Effector memory CD8-positive, alpha-beta T cell (primary cell): Measurements from ENCODE around the gene DNAH5.

ENCODE experiments used
- ATAC-seq: fragments of 150-1000 bp; cut with Tn5 transposase; replicated peaks from 2 replicates; pipeline ENCODE4 v1.10.0; 2021; ENCODE audit warnings: mild to moderate bottlenecking, moderate library complexity
- DNase-seq, 3 experiments: peaks; one replicate each; pipeline ENCODE4 v3.0.0; 2021
- H3K27ac Mint-ChIP-seq, 2 donors: one replicate each; pipeline ENCODE4 v1.8.0; 2022; ENCODE audit warnings: mild to moderate bottlenecking in 2 of 2, mixed read lengths in 2 of 2, moderate library complexity in 2 of 2
- H3K27me3 Mint-ChIP-seq, 2 donors: one replicate each; pipeline ENCODE4 v1.8.0; 2022; ENCODE audit warnings: mixed read lengths in 2 of 2
- H3K36me3 Mint-ChIP-seq: one replicate; pipeline ENCODE4 v1.8.0; 2022; ENCODE audit warnings: mild to moderate bottlenecking, moderate library complexity, mixed read lengths; ENCODE audit not compliant: insufficient read depth
- H3K4me1 Mint-ChIP-seq, 2 donors: one replicate each; pipeline ENCODE4 v1.8.0; 2022; ENCODE audit warnings: low read depth in 2 of 2, mixed read lengths in 2 of 2
- H3K4me3 Mint-ChIP-seq, 2 donors: one replicate each; pipeline ENCODE4 v1.8.0; 2022; ENCODE audit warnings: mild to moderate bottlenecking in 2 of 2, mixed read lengths in 2 of 2, moderate library complexity in 2 of 2
- H3K9me3 Mint-ChIP-seq, 2 donors: one replicate each; pipeline ENCODE4 v1.8.0; 2022; ENCODE audit warnings: mixed read lengths in 2 of 2

DNAH5 gene

GRCh38 chr5:13780081-13780480, 164.4 kb downstream of the DNAH5 start:
- H3K27ac Mint-ChIP-seq, result no peak overlapping the region
- H3K4me3 Mint-ChIP-seq, result no peak overlapping the region
- ATAC-seq (no peak), DNase-seq (no peak)
- no peaks in the 10 kb centered on the region for H3K36me3 Mint-ChIP-seq
- H3K27me3 Mint-ChIP-seq, result no peaks in the 10 kb centered on the region
- H3K4me1 Mint-ChIP-seq, result no peaks in the 10 kb centered on the region
- peaks cover 7 to 12% of the 10 kb centered on the region in 2 donors for H3K9me3 Mint-ChIP-seq

DNA sequence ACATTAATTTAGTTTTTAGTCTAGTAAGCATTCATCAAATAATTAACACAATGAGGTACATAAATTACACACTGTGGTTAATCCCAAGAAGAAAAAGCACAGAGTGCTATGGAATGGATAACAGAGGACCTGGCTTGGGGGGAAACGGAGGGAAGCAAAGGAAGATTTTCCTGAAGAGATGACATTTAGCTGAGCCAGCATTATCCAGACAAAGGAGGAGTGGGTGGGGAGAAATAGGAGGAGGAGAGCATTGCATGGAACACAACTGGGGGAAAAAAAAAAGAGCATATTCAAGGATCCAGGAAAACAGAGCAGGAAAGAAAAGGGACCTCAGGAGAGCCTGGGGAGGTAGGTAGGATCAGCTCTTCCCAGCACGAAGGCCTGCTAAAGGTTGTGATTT, 170.8 kb downstream of the DNAH5 start:
- no peaks in the 10 kb centered on the region for H3K36me3 Mint-ChIP-seq
- no peaks in the 10 kb centered on the region for H3K27me3 Mint-ChIP-seq
- H3K4me1 Mint-ChIP-seq, result no peaks in the 10 kb centered on the region
- ATAC-seq (no peak), DNase-seq (no peak)
- peaks cover 8 to 17% of the 10 kb centered on the region in 2 donors for H3K9me3 Mint-ChIP-seq
- no peak overlapping the region for H3K27ac Mint-ChIP-seq
- no peak overlapping the region for H3K4me3 Mint-ChIP-seq

GRCh38 chr5:13771011-13771571, 173.4 kb downstream of the DNAH5 start:
- no peak for ATAC-seq
- H3K27ac Mint-ChIP-seq, result no peak overlapping the region
- no peaks in the 10 kb centered on the region for H3K27me3 Mint-ChIP-seq
- no peaks in the 10 kb centered on the region for H3K36me3 Mint-ChIP-seq
- H3K4me3 Mint-ChIP-seq, result no peak overlapping the region
- peaks cover 5 to 17% of the 10 kb centered on the region in 2 donors for H3K9me3 Mint-ChIP-seq
- no peak for DNase-seq
- H3K4me1 Mint-ChIP-seq, result no peaks in the 10 kb centered on the region

- H3K4me3 Mint-ChIP-seq, result no peak overlapping the region
- DNase-seq (no peak), ATAC-seq (no peak)
- no peaks in the 10 kb centered on the region for H3K9me3 Mint-ChIP-seq
- no peaks in the 10 kb centered on the region for H3K27me3 Mint-ChIP-seq
- H3K36me3 Mint-ChIP-seq, result no peaks in the 10 kb centered on the region
- no peak overlapping the region for H3K27ac Mint-ChIP-seq
- H3K4me1 Mint-ChIP-seq, result no peaks in the 10 kb centered on the region
Measured at GRCh38 chr5:13766236-13766635, 178.3 kb downstream of the DNAH5 start.

DNA sequence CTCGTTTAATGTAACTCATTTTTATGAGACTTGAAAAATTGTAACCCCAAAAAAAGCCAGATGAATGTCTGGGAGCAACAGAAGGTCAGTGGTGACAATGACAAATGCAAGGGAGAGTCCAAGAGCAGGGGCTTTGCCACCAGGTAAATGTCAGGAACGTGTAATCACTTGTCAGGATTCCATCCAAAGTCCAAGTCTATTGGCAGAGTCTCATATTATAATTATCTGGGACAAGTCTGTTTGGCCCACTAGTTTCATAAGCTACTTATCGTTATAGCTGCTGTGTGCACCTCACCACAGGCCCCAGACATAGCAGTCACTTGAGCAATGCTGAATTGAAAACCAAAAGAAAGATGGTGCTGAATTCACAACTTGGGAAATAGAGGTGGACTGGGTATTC, 180.8 kb downstream of the DNAH5 start:
- H3K4me3 Mint-ChIP-seq, result no peak overlapping the region
- H3K36me3 Mint-ChIP-seq, result no peaks in the 10 kb centered on the region
- H3K4me1 Mint-ChIP-seq, result no peaks in the 10 kb centered on the region
- DNase-seq (no peak), ATAC-seq (no peak)
- H3K27me3 Mint-ChIP-seq, result no peaks in the 10 kb centered on the region
- H3K27ac Mint-ChIP-seq, result no peak overlapping the region
- peaks cover 0 to 4% of the 10 kb centered on the region in 2 donors for H3K9me3 Mint-ChIP-seq

GRCh38 chr5:13749766-13750165, 194.7 kb downstream of the DNAH5 start:
- no peaks in the 10 kb centered on the region for H3K27me3 Mint-ChIP-seq
- H3K4me3 Mint-ChIP-seq, result no peak overlapping the region
- H3K27ac Mint-ChIP-seq, result no peak overlapping the region
- no peak for DNase-seq
- H3K36me3 Mint-ChIP-seq, result no peaks in the 10 kb centered on the region
- ATAC-seq, result no peak
- H3K4me1 Mint-ChIP-seq, result no peaks in the 10 kb centered on the region
- H3K9me3 Mint-ChIP-seq, result no peaks in the 10 kb centered on the region

- Mint-ChIP-seq H3K4me1 (no peaks in the 10 kb centered on the region), H3K36me3 (no peaks in the 10 kb centered on the region), H3K9me3 (peaks cover 3 to 10% of the 10 kb centered on the region in 2 donors), H3K4me3 (no peak overlapping the region), H3K27ac (no peak overlapping the region), H3K27me3 (no peaks in the 10 kb centered on the region)
- DNase-seq, result no peak
- ATAC-seq, result no peak
Measured at GRCh38 chr5:13746026-13746425, 198.5 kb downstream of the DNAH5 start.

DNA sequence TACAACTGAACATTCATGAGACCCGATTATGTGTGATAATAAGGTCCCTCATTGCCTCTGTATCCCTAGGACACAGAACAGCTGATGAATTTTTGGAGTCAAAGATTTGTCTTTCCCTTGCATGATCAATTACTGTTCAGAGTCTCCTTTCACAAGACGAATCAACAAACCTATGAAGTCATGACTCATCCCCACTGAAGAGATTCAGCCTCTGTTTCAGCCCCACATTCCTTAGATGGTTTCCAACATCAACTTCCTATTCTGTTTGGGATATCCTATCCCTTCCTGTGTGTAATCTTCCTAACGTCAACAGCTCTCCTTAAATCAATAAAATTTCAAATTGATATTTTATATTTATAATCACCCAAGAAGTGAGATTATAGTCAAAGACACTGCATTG, 199.0 kb downstream of the DNAH5 start:
- no peak for ATAC-seq
- Mint-ChIP-seq H3K9me3 (peaks cover 3 to 12% of the 10 kb centered on the region in 2 donors), H3K27me3 (no peaks in the 10 kb centered on the region), H3K36me3 (no peaks in the 10 kb centered on the region), H3K27ac (no peak overlapping the region), H3K4me3 (no peak overlapping the region), H3K4me1 (no peaks in the 10 kb centered on the region)
- DNase-seq, result no peak

- ATAC-seq (no peak), DNase-seq (no peak)
- H3K4me3 Mint-ChIP-seq, result no peak overlapping the region
- H3K4me1 Mint-ChIP-seq, result no peaks in the 10 kb centered on the region
- H3K27me3 Mint-ChIP-seq, result no peaks in the 10 kb centered on the region
- H3K9me3 Mint-ChIP-seq, result peaks cover 3 to 26% of the 10 kb centered on the region in 2 donors
- H3K27ac Mint-ChIP-seq, result no peak overlapping the region
- no peaks in the 10 kb centered on the region for H3K36me3 Mint-ChIP-seq
Measured at GRCh38 chr5:13740471-13740870, 204.0 kb downstream of the DNAH5 start.

- H3K27ac Mint-ChIP-seq, result no peak overlapping the region
Measured at GRCh38 chr5:13739479-13739878, 205.0 kb downstream of the DNAH5 start.

DNA sequence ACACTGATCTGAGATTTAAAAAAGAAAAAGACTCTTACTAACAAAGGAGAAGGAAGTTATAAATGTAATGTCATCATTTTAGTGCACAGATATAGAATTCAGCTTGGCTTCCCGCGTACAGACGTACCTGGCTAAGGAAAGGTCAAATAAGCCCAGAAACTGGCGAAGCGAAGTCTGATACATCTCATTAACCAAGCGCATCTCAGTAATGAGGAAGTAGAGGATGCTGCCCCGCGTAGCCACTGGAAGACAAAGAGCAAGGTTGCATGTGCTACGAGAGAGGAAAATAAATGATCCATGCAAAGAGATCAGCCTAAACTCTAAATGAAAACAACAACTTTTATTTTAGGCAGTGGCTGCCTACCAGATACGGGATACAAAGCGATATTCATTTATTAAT, 208.8 kb downstream of the DNAH5 start:
- DNase-seq (no peak), ATAC-seq (no peak)
- Mint-ChIP-seq H3K27ac (no peak overlapping the region), H3K27me3 (no peaks in the 10 kb centered on the region), H3K9me3 (peaks cover 3 to 25% of the 10 kb centered on the region in 2 donors), H3K4me3 (no peak overlapping the region), H3K36me3 (peaks cover 5% of the 10 kb centered on the region), H3K4me1 (no peaks in the 10 kb centered on the region)

More at GRCh38 chr5:13739479-13739878, 205.0 kb downstream of the DNAH5 start:
- H3K36me3 Mint-ChIP-seq, result peaks cover 3% of the 10 kb centered on the region
- no peak for ATAC-seq
- no peak for DNase-seq
- no peaks in the 10 kb centered on the region for H3K27me3 Mint-ChIP-seq
- H3K9me3 Mint-ChIP-seq, result peaks cover 5 to 33% of the 10 kb centered on the region in 2 donors
- no peaks in the 10 kb centered on the region for H3K4me1 Mint-ChIP-seq
- no peak overlapping the region for H3K4me3 Mint-ChIP-seq

- no peaks in the 10 kb centered on the region for H3K27me3 Mint-ChIP-seq
- no peak overlapping the region for H3K4me3 Mint-ChIP-seq
- peaks cover 5% of the 10 kb centered on the region for H3K36me3 Mint-ChIP-seq
- H3K27ac Mint-ChIP-seq, result no peak overlapping the region
- no peak for ATAC-seq
- DNase-seq, result no peak
- no peaks in the 10 kb centered on the region for H3K4me1 Mint-ChIP-seq
- peaks cover 3 to 14% of the 10 kb centered on the region in 2 donors for H3K9me3 Mint-ChIP-seq
Measured at GRCh38 chr5:13731121-13731628, 213.3 kb downstream of the DNAH5 start.

GRCh38 chr5:13708906-13709305, 235.6 kb downstream of the DNAH5 start:
- H3K27me3 Mint-ChIP-seq, result no peaks in the 10 kb centered on the region
- H3K27ac Mint-ChIP-seq, result no peak overlapping the region
- no peak for ATAC-seq
- no peaks in the 10 kb centered on the region for H3K4me1 Mint-ChIP-seq
- H3K9me3 Mint-ChIP-seq, result peaks cover 7 to 28% of the 10 kb centered on the region in 2 donors
- DNase-seq, result no peak
- no peak overlapping the region for H3K4me3 Mint-ChIP-seq
- no peaks in the 10 kb centered on the region for H3K36me3 Mint-ChIP-seq

GRCh38 chr5:13708432-13708831, 236.1 kb downstream of the DNAH5 start:
- peaks cover 7 to 31% of the 10 kb centered on the region in 2 donors for H3K9me3 Mint-ChIP-seq
- H3K36me3 Mint-ChIP-seq, result no peaks in the 10 kb centered on the region
- no peaks in the 10 kb centered on the region for H3K27me3 Mint-ChIP-seq
- no peak overlapping the region for H3K4me3 Mint-ChIP-seq
- ATAC-seq, result no peak
- no peak overlapping the region for H3K27ac Mint-ChIP-seq
- no peaks in the 10 kb centered on the region for H3K4me1 Mint-ChIP-seq
- DNase-seq, result no peak
